ENCODE data around the gene AGAP5.
"Not testable (repeated sequence)": the region's sequence is repeated elsewhere in the genome, so short reads cannot be mapped to it uniquely, and the experiment has no call there.

The AGAP5 gene

DNA sequence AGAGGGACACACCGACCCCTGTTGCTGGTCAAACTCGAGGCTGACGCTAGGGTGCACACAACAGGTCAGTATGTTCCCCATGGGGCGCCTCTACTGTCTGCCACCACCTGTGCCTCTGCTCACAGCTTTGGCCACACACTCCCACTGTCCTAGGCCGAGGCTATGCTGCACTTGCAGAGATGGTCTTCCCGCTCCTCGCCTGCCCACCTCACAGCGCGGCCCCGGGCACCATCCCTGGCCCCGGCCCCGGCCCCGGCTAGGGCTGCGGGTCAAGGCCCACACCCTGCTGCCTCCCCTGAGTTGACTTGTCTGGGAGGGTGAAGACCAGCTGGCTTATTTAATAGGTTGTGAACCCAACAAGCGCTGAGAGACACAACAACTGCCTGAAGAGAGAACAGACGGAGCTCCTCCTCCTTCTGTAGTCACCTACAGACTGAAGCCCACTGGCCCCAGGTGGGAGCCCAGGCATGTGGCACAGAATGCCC lies at the start of gene AGAP5:
Gene AGAP5, minus strand, starts transcription at position 435 of the 485 bp plus-strand sequence. Its CDS starts 354 bp downstream, at position 81.
- DNase-seq (ENCODE audit: low read depth, low spot score): not testable (repeated sequence)

DNA sequence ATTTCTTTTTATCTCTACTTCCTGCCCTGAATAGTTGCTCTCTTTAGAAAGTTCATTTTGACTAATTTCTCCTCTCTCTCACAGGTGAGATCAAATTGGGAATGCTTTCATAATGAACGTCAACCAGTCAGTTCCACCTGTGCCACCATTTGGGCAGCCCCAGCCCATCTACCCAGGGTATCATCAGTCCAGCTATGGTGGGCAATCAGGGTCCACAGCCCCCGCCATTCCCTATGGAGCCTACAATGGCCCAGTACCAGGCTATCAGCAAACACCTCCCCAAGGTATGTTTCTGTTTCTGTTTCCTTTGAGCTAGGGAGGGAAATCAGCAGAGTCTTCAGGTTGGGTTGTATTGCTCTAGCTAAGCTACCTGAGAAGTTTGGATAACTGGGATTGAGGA lies 48.8 kb upstream of the AGAP5 start:
- DNase-seq (ENCODE audit: low read depth, low spot score): no peak

DNA sequence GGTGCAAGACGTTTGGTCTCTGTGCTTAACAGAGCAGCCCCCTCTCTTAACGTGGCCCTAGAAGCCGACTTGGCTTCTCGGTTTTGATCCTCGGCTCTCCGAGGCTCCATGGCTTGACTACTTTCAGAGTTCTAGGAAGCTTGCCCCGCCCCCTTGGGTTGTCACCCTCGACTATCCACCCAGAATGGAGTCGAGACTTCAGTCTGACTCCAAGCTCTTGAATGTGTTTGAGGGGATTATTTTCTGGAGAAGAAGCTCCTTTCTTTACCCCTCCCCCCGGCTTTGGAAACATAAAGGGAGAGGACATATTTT lies 46.7 kb upstream of the AGAP5 start:
- peak; percentile 46 for DNase-seq (ENCODE audit: low read depth, low spot score)

DNA sequence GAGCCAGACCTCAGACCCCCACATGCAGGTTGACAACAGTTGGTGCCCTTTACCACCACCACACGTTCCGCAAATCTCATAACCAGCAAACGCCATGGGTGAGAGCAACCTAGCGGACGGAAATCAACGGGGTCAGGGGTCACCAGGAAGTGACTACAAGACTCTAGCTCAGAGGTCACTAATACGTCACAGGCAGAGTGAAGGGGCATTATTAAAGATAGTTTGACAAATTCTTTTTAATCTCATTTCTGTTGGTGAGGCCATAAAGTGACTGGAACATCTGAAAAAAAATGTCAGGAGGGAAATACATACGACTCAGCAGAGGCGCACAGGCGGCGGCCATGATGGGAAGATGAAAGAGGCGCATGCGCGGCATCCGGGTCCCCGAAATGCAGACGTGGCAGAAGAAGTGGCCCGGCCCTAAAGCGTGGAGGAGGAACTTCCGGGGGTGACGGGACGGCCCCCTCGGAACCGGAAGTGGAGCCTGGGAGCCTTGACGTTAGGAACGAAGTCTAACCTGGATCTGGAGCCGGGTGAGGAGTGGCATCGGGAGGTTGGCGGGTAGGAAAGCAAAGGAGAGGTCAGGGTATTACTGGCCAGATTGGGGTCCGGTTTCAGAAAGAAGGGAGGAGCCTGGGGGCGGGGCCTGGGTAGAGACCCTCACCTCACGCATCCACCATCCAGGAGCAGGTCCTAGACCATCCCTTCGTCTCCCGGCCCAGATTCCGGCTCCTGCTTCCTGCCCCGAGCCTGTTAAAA lies 46.2 kb upstream of the AGAP5 start, which contains the start of gene SEC24C:
Gene SEC24C, plus strand, starts transcription at position 468 of the 759 bp plus-strand sequence. CDS start 2,461 bp downstream, outside the sequence.
- peak; percentile 92 for DNase-seq (ENCODE audit: low read depth, low spot score)

DNA sequence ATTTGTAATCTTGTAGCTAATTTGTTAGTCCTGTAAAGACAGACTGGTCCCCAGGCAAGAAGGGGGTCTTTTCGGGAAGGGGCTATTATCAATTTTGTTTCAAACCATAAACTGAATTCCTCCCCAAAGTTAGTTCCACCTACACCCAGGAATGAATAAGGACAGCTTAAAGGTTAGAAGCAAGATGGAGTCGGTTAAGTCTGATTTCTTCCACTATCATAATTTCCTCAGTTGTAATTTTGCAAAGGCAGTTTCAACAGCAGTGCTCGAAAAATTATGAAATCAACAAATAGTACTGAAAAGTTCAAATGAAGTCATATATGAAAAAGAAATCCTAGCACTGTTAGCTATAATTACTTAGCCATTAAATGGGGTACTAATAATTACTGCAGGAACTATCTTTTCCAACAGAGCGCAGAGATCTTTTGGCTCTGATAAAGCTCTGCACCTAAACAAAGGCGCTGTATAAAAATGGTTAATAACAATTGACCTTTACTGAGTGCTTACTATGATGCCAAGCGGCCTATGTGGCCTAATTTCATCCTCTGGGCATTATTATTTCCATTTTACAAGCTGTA lies 45.5 kb upstream of the AGAP5 start:
- DNase-seq (ENCODE audit: low read depth, low spot score): peak; percentile 2

DNA sequence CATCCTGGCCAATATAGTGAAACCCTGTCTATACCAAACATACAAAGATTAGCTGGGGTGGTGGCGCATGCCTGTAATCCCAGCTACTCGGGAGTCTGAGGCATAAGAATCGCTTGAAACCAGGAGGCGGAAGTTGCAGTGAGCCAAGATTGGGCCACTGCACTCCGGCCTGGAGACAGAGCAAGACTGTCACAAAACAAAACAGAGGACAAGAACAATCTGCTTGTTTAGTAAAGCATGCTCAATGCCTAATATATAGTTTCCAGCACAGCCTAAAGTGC lies 44.5 kb upstream of the AGAP5 start:
- DNase-seq (ENCODE audit: low read depth, low spot score): no peak

DNA sequence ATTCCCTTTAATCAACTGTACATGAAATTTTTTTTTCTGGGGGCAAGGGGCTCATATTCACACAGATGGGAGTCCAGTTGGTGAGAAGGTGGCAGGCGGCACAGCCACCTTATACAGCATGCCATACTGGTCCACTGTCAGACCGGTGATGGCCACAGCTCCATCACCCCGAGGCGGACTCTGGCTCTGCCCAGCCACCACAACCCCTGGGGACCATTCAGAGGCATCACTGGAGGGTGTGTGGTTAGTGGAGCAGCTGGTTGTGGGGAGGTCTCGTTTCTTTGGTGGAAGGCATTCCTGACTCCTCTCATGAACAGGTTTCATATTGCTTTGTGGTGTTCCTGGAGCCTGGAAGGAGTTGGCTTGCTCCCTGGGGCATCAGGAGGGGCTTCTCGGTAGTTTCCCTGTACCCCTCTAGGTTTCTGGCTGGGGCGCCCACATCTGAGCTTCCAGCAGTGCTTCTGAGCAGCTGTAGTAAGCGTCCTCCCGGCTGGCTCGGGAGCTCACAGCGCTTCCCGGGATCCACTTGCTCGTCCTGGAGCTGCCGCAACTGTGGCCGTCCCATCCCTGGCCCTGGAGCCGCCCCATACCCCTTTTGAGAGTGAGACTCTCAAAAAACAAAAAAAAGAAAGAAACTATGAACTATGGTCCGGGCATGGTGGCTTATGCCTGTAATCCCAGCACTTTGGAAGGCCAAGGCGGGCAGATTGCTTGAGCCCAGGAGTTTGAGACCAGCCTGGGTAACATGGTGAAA lies 42.8 kb upstream of the AGAP5 start:
- DNase-seq (ENCODE audit: low read depth, low spot score): not testable (repeated sequence)

DNA sequence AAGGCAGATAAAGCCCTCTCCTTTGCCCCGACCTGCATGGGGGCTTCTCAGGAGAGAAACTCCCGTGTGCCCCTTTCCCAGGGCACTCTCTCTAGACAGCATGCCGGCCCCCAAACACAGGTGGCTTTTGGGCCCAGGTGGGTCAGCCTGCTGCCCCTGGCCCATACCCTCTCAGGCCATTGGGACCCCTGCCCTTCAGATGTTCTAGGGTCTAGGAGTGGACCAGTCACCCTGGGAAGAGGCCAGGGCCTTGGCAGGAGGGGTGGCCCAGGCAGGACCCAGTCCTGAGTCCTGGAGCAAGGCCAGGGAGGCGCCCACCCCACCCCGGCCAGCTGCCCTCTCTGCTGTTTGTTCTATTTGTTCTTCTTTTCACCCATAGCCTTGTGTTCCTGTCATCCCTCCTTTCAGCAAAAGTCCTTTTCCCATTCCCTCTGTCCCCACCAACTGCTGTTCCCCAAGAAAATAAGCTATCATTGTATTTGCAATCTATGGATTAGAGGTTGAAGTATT lies 36.9 kb upstream of the AGAP5 start:
- no peak for DNase-seq (ENCODE audit: low read depth, low spot score)

DNA sequence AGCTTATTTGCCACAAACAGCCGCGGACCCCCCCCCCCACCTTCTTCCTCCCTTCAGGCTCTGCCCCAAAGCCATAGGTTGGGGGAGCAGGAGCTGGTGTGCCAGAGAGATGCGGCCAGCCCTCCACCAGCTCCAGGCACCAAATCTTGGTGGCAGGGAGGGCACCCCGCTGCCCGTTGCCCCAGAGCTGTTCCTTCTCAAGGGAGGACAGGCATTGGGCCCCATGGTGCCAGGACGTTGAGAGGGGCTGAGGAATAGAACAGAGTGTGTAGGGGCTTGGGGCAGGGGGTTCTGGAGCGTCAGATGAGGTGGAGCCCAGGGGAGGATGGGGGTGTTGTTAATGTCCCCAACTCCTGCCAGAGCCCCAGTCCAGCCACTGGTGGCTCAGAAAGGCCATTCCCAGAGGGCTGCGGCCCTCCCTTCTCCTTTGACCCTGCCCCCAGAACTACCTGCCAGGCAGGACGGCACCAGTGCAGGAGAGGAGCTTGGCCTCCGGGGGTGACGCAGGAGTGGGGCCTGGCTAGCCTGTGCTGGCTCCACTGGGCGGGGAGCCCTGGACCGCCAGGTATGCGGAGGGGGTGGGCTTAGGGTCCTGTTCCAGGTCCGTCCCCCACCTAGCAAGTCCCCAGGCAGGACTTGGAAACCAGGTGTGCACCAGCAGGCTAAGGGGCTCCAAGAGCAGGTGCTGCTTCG lies 36.3 kb upstream of the AGAP5 start:
- no peak for DNase-seq (ENCODE audit: low read depth, low spot score)

DNA sequence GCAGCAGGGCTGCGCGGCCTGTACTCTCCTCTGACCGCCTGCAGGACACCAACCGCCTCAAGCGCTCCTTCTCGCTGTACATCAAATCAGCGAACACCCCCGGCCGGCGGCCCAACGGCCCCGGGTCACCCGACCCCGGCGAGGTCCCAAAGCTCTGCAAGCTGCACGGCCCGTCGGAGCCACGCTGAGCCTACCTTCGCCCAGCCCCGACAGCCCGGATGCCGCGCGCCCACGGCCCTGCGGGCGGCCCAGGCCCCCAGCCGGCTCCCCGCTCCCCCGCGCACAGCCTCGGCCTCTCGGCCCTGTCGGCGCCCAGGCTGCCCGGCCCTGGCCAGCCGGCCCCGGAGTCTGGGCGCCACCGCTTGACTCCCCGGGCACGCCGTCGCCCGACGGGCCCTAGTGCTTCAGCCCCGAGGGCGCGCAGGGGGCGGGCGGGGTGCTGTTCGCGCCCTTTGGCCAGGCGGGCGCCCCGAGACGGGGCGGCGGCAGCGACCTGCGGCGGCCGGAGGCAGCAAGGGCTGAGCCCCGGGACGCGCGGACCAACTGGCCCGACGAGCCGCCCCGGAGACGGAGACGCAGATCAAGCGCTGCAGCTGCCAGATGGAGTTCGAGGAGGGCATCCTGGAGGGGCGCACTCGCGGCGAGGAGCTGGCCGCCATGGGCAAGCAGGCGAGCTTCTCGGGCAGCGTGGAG lies 35.2 kb upstream of the AGAP5 start:
- no peak for DNase-seq (ENCODE audit: low read depth, low spot score)

DNA sequence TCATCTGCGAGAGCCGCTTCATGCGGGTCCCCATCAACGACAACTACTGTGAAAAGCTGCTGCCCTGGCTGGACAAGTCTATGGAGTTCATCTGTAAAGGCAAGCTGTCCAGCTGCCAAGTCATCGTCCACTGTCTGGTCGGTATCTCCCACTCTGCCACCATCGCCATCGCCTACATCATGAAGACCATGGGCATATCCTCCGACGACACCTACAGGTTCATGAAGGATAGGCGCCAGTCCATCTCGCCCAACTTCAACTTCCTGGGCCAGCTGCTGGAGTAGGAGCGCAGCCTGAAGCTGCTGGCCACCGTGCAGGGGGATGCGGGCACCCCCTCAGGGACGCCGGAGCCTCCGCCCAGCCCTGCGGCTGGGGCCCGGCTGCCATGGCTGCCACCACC lies 34.5 kb upstream of the AGAP5 start:
- no peak for DNase-seq (ENCODE audit: low read depth, low spot score)

DNA sequence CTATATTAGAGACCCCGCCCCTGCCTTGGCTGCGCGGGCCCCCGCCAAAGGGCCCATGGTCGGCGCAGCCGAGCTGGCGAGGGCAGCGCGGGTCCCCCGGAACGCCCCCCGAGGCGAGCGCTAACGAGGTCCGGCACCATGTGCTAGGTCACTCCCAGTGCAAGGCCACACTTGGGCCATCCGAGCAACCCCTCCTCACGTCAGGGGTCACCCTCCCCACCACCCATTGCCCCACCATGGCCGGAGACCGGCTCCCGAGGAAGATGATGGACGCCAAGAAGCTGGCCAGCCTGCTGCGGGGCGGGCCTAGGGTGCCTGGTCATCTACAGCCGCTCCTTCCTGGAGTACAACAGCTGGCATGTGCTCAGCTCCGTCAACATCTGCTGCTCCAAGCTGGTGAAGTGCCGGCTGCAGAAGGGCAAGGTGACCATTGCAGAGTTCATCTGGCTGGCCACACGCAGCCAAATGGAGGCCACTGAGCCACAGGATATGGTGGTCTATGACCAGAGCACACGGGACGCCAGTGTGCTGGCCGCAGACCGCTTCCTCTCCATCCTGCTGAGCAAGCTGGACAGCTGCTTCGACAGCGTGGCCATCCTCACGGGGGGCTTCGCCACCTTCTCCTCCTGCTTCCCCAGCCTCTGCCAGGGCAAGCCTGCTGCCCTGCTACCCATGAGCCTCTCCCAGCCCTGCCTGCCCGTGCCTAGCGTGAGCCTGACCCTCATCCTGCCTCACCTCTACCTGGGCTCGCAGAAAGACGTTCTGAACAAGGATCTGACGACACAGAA lies 33.9 kb upstream of the AGAP5 start:
- DNase-seq (ENCODE audit: low read depth, low spot score): no peak

DNA sequence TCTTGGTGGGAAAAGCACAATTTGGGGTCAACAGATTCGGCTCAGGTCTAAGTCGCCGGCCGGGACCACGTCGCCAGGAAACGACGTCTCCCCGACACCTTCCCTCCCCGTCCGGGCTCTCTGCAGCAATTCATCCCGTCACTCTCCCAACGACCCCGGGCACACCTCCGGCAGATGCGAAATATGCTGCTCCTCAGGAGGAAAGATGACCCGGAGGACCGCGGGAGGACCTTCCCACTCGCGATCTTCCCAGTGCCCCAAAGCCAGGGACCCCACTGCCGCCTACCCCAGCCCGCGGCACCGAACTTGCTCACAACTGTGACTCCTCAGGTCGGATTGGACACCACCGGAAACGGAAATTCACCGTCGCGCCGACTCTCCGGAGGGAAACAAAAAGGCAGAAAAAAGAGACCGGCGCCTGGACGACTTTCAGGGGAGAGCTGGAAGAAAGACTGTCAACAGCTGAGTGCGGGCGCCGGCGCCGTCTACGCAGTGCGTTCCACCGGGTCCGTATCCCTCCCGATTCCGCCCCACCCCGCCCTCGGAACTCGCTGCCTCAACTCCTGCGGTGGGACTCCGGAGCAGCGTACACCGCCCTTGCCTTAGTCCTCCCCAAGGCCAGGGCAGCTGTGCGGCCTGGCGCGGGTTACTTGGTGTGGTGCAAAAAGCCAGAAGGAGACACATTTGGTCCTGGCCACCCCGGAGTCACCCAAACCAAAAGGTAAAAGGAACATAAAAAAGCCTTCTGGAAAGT lies 32.4 kb upstream of the AGAP5 start:
- peak; percentile 81 for DNase-seq (ENCODE audit: low read depth, low spot score)

DNA sequence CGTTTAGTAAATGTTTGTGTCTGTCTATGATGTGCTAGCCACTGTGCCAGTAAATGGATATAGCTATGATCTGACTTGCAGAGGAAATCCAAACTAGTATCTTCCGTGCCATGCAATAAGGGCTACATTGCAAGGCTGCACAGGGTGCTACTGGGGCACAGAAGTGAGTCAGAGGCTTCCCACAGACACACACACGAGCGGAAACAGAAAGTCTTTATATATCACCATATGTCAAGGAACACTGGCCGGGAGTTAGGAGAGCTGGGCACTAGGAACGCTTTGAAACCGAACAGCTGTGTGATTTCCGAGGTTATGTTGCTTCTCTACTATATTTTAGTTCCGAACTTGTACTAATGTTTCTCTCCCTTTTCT lies 31.9 kb upstream of the AGAP5 start:
- DNase-seq (ENCODE audit: low read depth, low spot score): peak; percentile 7

DNA sequence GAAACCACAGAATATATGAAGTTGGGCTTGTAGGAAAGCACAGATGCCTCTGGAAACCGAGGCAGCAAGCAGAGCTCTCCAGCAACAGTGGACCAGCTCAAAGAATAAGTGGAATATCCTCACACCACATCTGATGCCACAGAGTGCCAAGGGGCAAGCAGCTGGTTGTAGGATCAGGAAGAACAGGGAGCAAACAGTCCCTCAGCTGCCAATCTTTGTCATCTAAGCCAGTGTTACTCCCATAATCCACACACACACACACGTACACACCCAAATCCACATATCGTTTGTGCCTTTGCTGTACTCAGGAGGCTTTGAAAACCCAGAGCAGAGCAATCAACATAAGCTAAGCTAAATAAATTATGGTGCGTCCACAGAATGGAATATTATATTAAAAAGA lies 25.6 kb upstream of the AGAP5 start:
- DNase-seq (ENCODE audit: low read depth, low spot score): no peak

DNA sequence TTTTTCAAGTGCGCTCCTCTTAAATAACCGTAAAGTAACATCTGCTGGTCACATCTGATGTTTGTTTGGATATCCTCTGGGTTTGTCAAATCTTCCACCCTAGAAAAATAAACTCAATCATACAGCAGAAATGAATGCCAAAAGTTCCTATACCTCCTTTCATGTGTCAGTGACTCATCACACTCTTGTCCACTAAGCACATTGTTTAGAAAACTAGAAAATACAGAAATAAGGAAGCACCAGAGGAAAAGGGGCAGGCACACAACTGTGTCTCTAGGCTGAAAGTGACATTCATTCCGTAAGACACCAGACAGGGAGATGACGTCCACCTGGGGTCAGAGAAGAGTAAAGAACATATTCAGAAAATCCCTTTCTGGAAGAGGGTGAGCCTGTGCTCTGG lies 22.7 kb upstream of the AGAP5 start:
- DNase-seq (ENCODE audit: low read depth, low spot score): peak; percentile 6

DNA sequence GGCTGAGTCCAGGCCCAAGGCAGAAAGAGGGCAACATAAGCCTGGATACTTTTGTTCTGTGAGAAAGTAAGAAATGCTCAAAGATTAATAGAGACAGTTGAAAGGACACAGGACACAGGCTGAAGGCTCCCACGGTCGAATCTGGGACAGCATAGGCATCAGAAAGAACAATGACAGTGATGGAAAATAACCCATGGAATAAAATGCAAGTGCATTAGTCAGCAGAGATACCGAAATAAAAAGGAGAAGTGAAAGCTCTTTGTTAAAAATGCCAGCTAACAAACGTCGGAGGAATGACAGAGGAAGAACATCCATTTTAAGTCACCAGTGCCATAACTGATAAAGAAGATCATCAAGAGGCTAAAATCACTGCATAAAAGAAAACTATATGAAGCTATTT lies 19.6 kb upstream of the AGAP5 start:
- DNase-seq (ENCODE audit: low read depth, low spot score): no peak

DNA sequence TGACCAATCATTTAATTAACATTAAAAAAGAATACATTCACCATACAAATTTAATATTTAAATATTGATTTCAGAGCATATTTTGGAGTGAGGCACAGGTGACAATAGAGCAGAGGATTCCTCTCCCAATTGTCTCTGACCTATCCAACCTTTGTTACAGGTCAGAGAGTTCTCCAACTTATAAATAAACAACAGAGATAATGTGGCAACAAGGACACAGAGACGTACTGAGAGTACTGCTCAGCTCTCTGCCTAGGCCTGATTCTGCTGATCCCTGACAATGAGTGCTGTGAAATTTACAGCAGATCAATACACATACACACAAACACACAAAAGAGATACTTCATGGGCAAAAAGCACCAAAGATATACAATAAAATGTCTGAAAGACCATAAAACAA lies 18.3 kb upstream of the AGAP5 start:
- no peak for DNase-seq (ENCODE audit: low read depth, low spot score)

DNA sequence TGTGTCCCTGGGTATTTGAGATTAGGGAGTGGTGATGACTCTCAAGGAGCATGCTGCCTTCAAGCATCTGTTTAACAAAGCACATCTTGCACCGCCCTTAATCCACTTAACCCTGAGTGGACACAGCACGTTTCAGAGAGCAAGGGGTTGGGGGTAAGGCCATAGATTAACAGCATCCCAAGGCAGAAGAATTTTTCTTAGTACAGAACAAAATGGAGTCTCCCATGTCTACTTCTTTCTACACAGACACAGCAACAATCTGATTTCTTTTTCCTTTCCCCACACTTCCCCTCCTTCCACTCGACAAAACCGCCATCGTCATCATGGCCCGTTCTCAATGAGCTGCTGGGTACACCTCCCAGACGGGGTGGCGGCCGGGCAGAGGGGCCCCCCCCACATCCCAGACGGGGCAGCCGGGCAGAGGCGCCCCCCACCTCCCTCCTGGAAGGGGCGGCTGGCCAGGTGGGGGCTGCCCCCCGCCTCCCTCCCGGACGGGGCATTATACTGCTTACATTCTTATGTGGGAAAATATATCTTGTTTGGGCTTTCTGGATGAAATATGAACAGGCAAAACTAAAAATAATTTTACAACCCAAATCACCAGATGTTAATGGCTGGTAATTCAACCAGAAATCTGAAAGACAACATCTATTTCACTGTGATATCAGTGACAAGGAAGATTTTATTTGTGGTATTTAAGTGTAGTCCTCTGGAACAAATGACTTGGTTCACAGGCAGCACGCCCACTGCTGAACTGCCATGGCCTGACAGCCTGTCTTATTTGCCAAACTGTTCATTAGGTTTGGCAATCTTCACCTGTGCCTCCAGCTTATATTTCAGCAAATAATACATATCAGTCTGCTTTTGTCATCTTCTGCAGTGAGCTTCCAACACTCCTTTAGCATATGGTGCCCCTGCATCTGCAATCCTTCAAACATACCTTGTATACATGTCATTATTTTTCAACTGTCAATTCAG lies 17.6 kb upstream of the AGAP5 start:
- DNase-seq (ENCODE audit: low read depth, low spot score): not testable (repeated sequence)

All from smooth muscle cell of the brain vasculature (primary cell).